ENCODE results near the gene PALB2.

Gene PALB2

GRCh38 chr16:23570992-23571632 lies 70.0 kb downstream of the PALB2 start:
- TF ChIP-seq USF1 (IDR thresholded peaks at IDR 0.05): no peak

- TF ChIP-seq EP300 (IDR thresholded peaks at IDR 0.05; ENCODE audit: borderline replicate concordance) (no peak), RAD21 (IDR thresholded peaks at IDR 0.05; ENCODE audit: low read depth) (no peak), MAX (IDR thresholded peaks at IDR 0.05) (no peak), CREB1 (IDR thresholded peaks at IDR 0.05; ENCODE audit: low read depth) (no peak), USF1 (IDR thresholded peaks at IDR 0.05) (no peak), REST (IDR thresholded peaks at IDR 0.05; ENCODE audit: low read depth) (no peak), CEBPB (IDR thresholded peaks at IDR 0.05) (no peak), ZBTB7A (IDR thresholded peaks at IDR 0.05; ENCODE audit: low read depth) (no peak), NFIC (IDR thresholded peaks at IDR 0.05) (no peak), EGR1 (IDR thresholded peaks at IDR 0.05) (no peak), YY1 (IDR thresholded peaks at IDR 0.05; ENCODE audit: low read depth) (no peak), TEAD4 (IDR thresholded peaks at IDR 0.05) (no peak), FOXM1 (IDR thresholded peaks at IDR 0.05; ENCODE audit: borderline replicate concordance, low read depth) (no peak), TCF12 (IDR thresholded peaks at IDR 0.05; ENCODE audit: low read depth) (no peak), TAF1 (IDR thresholded peaks at IDR 0.05; ENCODE audit: low read depth) (no peak)
Measured at GRCh38 chr16:23567602-23568001, 73.5 kb downstream of the PALB2 start.

GRCh38 chr16:23566724-23567123 lies 74.4 kb downstream of the PALB2 start:
- TF ChIP-seq NFIC (IDR thresholded peaks at IDR 0.05) (no peak), CEBPB (IDR thresholded peaks at IDR 0.05) (no peak), ZBTB7A (IDR thresholded peaks at IDR 0.05; ENCODE audit: low read depth) (no peak), MAX (IDR thresholded peaks at IDR 0.05) (no peak), CREB1 (IDR thresholded peaks at IDR 0.05; ENCODE audit: low read depth) (no peak), TEAD4 (IDR thresholded peaks at IDR 0.05) (no peak), USF1 (IDR thresholded peaks at IDR 0.05) (no peak), REST (IDR thresholded peaks at IDR 0.05; ENCODE audit: low read depth) (no peak), TAF1 (IDR thresholded peaks at IDR 0.05; ENCODE audit: low read depth) (no peak), EGR1 (IDR thresholded peaks at IDR 0.05) (no peak), FOXM1 (IDR thresholded peaks at IDR 0.05; ENCODE audit: borderline replicate concordance, low read depth) (no peak)

GRCh38 chr16:23564575-23565363 lies 76.3 kb downstream of the PALB2 start:
- TF ChIP-seq TEAD4 (IDR thresholded peaks at IDR 0.05) (no peak), FOXM1 (IDR thresholded peaks at IDR 0.05; ENCODE audit: borderline replicate concordance, low read depth) (no peak), EP300 (IDR thresholded peaks at IDR 0.05; ENCODE audit: borderline replicate concordance) (no peak), MAX (IDR thresholded peaks at IDR 0.05) (no peak), ZBTB7A (IDR thresholded peaks at IDR 0.05; ENCODE audit: low read depth) (no peak), REST (IDR thresholded peaks at IDR 0.05; ENCODE audit: low read depth) (no peak), USF1 (IDR thresholded peaks at IDR 0.05) (no peak), CEBPB (IDR thresholded peaks at IDR 0.05) (no peak), CREB1 (IDR thresholded peaks at IDR 0.05; ENCODE audit: low read depth) (no peak), EGR1 (IDR thresholded peaks at IDR 0.05) (no peak), TCF12 (IDR thresholded peaks at IDR 0.05; ENCODE audit: low read depth) (no peak)
